ENCODE measurements around the gene PDE3A. TPM values are rescaled to one million over a fixed set of nuclear protein-coding genes. Genes with fewer than 3 reads are reported as not detected.

Gene PDE3A
- total RNA-seq, 2 donors from 2014 or later = 78.3 to 110 TPM

- ATAC-seq (ENCODE audit: insufficient number of reproducible peaks, low FRiP score, low read depth) = no peak
These were observed 4.2 kb downstream of the PDE3A start for GRCh38 chr12:20372326-20373096.

GRCh38 chr12:20374795-20375194 is 6.5 kb downstream of the PDE3A start:
- ATAC-seq (ENCODE audit: insufficient number of reproducible peaks, low FRiP score, low read depth) = no peak
- peak overlapping the region; percentile 93 to 97 for H3K27ac ChIP-seq
- peak overlapping the region; percentile 86 for H3K4me3 ChIP-seq

More at GRCh38 chr12:20372326-20373096, 4.2 kb downstream of the PDE3A start:
- no peaks in the 10 kb centered on the region for H3K27me3 ChIP-seq (replicated peaks; ENCODE audit: insufficient read depth)
- peak overlapping the region; percentile 93 to 97 for H3K27ac ChIP-seq
- H3K36me3 ChIP-seq = no peaks in the 10 kb centered on the region
- peak overlapping the region; percentile 86 for H3K4me3 ChIP-seq
- peaks cover 23 to 29% of the 10 kb centered on the region in 2 donors for H3K4me1 ChIP-seq (ENCODE audit: control insufficient read depth in 1 of 2, low read depth in 2 of 2)
- DNase-seq (ENCODE audit: low spot score) = no peak
- no peaks in the 10 kb centered on the region for H3K9me3 ChIP-seq
- TF ChIP-seq CTCF (IDR thresholded peaks at IDR 0.05) = no peak

GRCh38 chr12:20375560-20375959 is 7.2 kb downstream of the PDE3A start:
- Histone ChIP-seq H3K27ac (peak overlapping the region in 1 of 2 donors; percentile 34), H3K27me3 (replicated peaks; ENCODE audit: insufficient read depth) (no peaks in the 10 kb centered on the region), H3K9me3 (no peaks in the 10 kb centered on the region), H3K4me3 (peak overlapping the region; percentile 86), H3K4me1 (ENCODE audit: control insufficient read depth in 1 of 2, low read depth in 2 of 2) (peaks cover 43 to 53% of the 10 kb centered on the region in 2 donors), H3K36me3 (no peaks in the 10 kb centered on the region)
- DNase-seq (ENCODE audit: low spot score) = no peak
- ATAC-seq (ENCODE audit: insufficient number of reproducible peaks, low FRiP score, low read depth) = no peak
- TF ChIP-seq CTCF (IDR thresholded peaks at IDR 0.05) = no peak

More at GRCh38 chr12:20374795-20375194, 6.5 kb downstream of the PDE3A start:
- no peak for TF ChIP-seq CTCF (IDR thresholded peaks at IDR 0.05)
- Histone ChIP-seq H3K36me3 (no peaks in the 10 kb centered on the region), H3K4me1 (ENCODE audit: control insufficient read depth in 1 of 2, low read depth in 2 of 2) (peaks cover 38 to 45% of the 10 kb centered on the region in 2 donors), H3K9me3 (no peaks in the 10 kb centered on the region), H3K27me3 (replicated peaks; ENCODE audit: insufficient read depth) (no peaks in the 10 kb centered on the region)
- DNase-seq (ENCODE audit: low spot score) = no peak

- no peak for ATAC-seq (ENCODE audit: insufficient number of reproducible peaks, low FRiP score, low read depth)
- no peak overlapping the region for H3K4me3 ChIP-seq
These were observed 8.6 kb downstream of the PDE3A start for GRCh38 chr12:20376984-20377383.

More at GRCh38 chr12:20376984-20377383, 8.6 kb downstream of the PDE3A start:
- no peak for DNase-seq (ENCODE audit: low spot score)
- Histone ChIP-seq H3K4me1 (ENCODE audit: control insufficient read depth in 1 of 2, low read depth in 2 of 2) (peaks cover 48 to 67% of the 10 kb centered on the region in 2 donors), H3K36me3 (no peaks in the 10 kb centered on the region), H3K27me3 (replicated peaks; ENCODE audit: insufficient read depth) (no peaks in the 10 kb centered on the region), H3K27ac (peak overlapping the region in 1 of 2 donors; percentile 39), H3K9me3 (no peaks in the 10 kb centered on the region)
- peak; percentile 33 for TF ChIP-seq CTCF (IDR thresholded peaks at IDR 0.05)

All from thoracic aorta (tissue), 2 donors.